SKM-1 (cell line): Measurements from ENCODE around the gene ITIH5.

Source experiments
- DNase-seq: peaks from one replicate; lab custom pipeline; 2025; ENCODE audit not compliant: unreplicated experiment; lab: John Stamatoyannopoulos, UW

ITIH5 gene

DNA sequence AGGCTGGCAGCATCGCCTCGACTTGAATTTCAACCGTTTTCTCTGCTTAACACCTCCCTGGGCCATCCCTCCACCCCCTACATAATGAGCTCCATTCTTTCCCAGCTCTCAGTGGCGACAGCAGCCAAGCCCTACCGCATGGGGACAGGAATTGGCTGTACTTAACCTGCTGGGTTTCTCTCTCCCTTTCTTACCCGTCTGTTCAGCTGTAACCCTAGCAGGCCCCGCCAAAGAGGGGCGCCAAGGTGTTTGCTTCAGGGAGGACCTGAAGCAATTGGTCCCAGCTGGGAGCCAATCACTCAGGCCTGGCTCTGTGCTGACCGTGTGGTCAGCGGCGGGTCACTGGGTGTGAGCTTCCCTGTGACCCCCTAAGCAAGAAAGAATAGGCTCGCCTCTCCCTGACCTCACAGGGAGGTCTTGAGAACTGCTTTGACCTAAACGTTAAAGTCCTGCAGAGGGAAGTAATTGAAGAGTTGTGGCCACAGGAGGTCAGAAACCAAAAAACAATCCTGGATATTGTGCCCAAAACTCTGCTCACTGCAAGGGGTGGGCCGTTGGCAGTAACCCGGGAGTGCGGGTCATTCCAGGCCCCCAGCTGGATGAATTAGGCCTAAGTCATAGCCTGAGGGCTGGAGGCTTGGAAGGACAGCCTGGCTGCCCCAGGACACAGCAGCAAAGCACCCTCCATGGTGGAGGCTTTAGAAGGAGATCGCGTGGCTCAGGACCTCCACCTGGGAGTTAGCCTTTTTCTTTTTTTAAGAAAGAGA, 114.6 kb downstream of the ITIH5 start:
- no peak for DNase-seq

DNA sequence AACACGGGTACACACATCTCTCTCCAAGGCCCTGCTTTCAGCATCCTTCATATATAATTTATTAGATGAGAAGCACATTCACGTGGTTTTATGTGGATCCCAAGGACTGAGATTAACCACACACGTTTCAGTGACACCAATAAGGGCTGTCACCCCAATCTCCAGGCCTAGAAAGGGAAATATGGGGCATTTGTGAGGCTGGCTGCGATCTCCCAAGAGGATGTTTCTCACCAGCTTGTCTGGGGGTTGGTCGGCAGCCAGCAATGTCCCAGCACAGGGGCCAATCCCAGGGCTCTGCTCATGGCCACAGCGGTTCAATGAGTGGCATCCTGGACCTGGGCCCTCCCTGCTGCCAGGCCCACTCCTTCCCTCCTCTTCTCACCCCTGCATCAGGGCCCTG, 115.5 kb downstream of the ITIH5 start:
- DNase-seq = no peak

DNA sequence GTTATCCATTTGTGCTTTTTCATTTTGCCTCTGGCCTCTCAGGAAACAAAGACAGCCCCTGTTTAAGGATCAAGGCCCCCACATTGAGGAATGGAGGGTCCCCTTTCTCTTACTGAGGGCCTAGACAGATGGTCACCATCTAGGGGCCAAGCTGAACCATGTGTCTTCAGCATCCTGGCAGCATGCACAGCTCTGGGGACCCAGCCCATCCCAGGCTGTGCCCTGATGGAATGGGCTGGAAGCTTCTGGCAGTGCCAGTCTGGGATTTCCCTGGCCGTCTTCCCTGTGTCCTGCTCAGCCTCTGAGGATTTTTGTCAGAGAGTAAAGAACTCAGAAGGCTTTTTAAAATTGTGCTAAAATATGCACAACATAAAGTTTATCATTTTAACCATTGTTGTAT, 116.8 kb downstream of the ITIH5 start:
- DNase-seq = no peak

DNA sequence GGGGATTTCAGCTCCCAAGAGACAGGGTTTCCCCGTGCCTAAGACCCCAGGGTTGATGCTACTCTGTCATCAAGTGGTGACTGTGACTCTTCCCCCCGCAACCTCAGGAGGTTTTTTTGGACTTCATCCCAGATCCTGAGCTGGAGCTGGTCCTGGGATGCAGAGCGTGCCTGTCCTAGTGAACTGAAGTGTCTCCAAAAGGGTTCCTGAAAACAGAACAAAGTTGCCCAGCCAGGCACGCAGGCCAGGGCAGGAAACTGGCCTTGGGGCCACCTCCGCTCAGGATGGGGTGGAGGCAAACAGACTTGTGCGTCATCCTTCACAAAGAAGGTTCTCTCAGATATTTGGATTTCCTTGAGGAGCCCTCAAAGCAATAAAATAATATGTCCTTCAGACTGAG, 118.9 kb downstream of the ITIH5 start:
- DNase-seq = no peak

DNA sequence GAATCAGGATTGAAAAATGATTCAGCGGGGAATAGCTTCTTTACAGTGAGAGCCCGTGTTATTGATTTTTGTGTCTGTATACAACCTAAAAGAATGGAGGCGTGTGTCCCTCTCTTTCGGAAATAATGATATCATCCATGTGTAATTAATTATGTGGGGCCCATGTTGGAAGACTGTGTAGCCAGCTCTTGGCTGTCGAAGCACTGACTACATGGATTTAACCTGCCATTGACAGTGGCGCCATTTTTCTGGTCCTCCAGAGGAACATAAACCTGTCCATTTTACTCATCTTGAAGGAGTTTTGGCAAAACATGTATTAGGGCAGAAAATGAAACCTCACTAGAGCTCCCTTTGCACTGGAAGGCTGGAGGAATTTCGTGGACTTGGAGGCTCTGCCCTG, 119.6 kb downstream of the ITIH5 start:
- no peak for DNase-seq

DNA sequence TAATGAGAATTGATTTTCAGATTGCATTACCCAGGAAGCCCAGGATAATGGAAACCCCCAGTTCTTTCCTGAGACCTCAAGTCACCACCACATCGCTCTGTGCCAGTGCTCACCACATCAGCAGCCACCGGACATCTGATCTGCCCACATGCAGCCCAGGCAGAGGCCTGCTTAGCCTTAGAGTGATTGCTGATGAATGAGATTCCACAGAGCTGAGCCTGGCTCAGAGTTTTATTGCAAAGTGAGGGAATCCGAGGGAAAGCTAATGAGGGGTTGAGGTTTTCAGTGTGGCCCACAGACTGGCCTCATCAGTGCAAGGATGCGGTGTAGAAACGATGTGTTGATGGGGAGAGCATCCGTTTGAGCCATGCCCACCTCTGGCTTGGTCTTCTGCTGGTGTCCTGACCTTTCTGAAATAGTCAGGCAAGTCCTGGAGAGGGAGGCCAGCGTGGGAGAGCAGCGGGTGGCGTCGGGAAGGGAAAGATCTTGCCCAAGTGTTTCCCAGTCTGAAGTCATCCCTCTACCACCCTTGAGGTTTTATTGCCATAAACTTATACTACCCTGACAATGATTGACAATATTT, 120.3 kb downstream of the ITIH5 start:
- no peak for DNase-seq

DNA sequence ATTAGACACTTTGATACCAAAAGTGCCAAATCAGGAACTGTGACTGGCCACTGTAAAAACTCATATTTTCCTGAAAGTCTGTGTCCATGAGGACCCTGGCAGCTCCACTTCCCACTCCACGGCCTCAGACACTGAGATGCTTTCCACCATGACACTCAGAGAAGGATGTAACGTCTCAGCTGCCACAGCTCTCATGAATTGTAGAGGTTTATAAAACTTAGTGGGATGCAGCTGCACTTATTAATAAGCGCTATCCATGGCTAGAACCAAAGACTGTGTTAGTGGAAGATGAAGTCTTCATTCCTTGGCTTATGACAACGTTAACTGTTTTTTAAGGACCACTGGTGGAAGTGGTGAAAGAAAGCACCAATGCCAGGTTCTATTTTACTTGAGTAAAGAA, 121.0 kb downstream of the ITIH5 start:
- no peak for DNase-seq

DNA sequence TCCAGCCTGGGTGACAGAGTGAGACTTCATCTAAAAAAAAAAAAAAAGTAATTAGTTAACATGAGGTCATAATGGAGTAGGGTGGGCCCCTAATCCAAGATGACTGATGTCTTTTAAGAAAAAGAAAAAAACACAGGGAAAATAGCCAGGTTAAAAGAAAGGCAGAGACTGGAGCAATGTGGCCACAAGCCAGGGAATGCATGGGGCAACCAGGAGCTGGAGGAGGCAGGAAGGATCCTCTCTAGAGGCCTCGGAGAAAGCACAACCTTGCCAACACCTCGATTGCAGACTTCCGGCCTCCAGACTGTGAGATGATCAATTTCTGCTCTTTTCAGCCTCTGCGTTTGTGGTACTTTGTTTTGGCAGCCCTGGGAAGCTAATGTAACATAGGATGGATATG, 121.5 kb downstream of the ITIH5 start:
- DNase-seq = no peak

DNA sequence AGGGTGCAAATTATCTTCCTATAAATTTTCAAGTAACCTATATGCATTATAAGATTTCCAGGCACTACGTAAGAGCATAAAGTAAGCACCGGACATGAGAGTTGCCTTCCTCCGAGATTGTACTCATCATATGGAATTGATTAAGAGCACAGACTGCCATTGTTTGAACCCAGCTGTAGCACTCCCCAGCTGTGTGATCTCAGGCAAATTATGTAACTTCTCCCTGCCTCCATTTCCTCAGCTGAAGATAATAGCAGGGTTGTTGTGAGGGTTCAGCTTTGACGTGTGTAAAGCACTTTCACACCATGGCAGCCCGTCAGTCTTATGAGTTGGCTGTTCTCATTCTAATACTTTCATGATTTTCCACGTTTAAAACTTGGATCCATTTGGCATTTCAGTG, 122.6 kb downstream of the ITIH5 start:
- DNase-seq = no peak

DNA sequence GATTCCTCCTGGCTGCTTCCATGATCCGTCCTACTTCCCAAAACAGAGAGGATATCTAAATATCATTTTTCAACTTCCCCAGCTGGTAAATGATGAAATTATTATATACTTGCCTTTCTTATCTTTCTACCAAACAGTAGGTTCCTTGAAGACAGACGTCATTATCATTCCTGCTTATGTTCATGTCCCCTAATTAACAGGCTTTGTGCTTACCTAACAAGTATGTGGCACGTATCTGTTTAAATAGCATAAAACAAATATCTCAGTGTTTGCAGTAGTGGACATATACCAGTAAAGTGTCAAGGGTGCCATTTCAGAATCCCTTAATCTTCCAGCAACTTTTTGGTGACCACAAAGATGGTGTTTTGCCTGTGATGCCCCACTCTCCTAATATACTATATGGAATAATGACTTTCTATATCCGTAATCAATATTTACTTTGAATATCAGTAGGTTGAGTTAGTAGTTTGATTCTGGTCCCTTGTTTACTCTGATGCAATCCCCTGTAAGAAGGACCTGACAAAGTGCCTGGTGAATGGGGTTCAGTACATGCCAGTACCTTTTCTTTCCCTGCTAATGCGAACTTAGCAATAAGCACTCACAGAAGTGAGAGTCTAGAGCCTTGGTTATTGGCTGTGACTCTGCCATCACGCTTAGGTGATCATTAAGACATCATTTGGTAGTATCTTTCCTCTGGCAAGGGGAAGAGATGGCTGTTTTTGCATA, 124.4 kb downstream of the ITIH5 start:
- DNase-seq = no peak

DNA sequence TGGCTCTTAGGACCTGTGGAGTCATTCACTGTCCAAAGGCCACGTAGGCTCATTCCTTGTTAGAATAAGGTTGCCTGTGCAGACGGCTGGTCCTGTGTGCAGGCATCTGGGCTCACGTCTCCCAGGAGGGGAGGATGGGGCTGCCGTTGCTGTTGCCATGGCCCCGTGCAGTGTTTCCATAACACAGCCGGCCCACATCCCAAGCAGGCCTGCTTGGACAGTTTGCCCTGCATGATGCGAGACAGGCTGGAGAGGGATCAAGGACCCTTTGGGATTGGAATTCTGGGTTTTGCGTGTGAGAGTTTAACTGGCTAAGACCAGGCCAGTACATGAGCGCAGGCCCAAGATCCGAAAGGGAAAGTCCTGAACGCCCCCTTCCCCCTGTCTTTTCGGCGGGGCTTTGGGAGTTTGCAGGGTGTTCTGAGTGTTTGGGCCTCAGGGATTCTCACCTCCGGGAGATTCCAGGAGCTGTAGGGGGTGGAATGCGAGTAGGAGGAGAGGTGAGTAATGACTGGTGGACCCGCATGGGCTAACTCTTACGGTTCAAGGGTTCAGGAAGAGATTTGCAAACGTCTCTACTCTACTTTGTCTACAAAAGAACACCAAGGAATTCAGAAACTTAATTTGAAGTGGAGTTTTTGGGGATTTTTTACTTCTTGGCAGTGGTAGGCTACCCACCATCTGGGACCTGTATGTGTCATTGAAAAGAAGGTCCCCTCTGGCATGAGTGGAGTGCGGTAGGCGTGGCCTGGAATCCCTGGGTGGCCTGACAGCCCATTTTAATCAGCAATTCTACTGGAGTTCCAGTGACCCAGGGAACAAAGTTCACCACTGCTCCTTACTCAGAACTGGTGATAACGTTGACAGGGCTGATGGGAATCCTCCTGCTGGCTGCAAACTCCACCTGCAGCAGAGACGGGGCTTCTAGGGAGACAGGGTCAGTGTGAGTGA, 125.4 kb downstream of the ITIH5 start:
- no peak for DNase-seq

DNA sequence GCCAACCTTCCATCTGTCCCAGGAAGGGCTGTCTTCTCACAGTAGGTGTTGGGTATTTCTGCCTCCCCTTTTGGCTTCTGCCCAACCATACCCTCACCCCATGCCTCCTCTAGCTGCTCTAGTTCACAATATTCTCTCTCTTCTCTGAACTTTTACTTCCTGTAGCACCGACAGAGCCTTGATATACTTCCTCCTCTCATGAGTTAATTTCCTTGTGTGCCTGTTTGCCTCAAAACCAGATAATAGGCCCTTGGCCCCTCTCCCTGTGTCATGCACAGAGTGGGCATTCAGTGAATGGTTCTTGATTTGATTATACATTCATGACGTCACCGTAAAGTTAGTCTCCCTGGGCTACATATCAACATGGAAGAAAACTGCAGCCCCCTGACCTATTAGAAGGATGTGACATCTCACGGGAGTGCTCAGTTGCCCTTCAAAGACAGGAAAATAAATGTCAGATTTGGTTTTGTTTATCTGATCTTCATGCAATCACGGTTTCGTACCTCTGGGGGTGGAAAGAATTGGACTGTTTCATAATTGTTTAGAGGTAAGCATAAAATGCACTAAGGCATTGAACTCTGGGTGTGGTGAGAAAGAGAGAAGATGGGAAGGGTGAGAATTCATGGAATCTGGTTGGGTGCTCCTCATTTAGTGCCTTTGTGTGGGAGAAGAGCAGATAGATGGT, 127.7 kb downstream of the ITIH5 start:
- no peak for DNase-seq

DNA sequence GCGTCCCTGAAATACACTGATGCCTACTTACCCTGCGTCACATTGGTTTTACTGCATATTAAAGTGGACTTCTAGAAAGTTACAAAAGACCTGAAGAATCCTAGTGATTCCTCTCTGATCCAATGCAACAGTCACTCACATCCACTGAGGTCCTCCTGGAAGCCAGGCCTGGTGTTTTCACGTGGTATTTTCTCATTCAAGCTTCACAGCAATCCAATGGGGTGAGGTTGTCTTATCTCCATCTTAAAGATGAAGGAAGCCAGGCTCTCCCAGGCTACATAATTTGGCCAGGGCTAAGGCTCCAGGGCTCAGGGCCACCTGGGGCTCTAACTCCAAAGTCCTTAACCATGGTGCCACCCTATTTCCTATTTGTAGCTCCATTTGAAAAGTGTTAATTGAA, 129.6 kb downstream of the ITIH5 start:
- DNase-seq = no peak

DNA sequence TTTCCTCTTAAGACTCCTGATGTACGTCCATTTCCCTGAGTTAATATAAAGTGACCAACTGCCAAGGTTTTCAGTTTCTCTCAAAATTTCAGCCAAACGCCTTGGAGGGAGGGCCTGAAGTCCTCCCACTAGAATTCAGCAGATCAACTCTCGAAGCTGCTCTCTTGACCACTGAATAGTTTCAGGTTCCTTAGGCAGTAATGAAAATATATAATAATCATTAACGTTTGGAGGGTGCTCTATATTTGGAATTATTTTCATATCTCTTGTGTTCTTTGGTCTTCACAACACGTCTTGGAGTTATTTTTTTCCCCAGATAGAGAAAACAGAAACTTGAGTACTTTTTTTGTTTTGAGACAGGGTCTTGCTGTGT, 132.3 kb downstream of the ITIH5 start:
- DNase-seq = no peak

DNA sequence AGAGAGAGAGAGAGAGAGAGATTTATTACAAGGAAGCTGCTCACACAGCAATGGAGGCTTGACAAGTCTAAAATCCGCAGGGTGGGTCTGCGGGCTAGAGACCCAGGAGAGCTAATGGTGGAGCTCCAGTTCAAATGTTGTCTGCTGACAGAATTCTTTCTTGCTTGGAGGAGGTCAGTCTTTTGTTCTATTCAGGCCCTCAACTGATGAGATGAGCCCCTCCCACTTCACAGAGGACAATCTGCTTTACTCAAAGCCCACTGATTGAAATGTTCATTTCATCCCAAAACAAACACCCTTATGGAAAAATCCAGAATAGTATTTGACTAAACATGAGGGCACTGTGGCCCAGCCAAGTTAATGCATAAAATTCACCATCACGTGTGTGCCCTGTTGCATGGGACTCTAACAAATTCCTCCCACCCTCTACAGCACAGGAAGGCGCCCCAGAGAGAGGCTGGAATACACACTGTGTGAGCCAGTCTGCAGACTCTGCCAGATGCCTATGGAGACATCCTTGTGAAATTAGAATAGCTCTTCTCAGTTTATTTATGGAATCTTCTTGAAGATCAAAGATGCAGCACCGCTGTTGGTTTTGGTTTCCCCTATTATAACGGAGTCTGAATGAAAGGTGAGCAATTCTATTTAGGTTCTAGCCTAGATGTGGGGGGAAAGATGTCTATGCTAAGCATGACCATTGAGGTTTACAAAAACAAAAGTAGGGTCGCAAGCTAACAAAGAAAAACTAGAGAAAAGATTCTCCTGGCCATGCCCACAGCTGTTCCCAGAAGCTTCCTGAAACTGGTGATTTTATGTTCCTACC, 132.9 kb downstream of the ITIH5 start:
- no peak for DNase-seq

DNA sequence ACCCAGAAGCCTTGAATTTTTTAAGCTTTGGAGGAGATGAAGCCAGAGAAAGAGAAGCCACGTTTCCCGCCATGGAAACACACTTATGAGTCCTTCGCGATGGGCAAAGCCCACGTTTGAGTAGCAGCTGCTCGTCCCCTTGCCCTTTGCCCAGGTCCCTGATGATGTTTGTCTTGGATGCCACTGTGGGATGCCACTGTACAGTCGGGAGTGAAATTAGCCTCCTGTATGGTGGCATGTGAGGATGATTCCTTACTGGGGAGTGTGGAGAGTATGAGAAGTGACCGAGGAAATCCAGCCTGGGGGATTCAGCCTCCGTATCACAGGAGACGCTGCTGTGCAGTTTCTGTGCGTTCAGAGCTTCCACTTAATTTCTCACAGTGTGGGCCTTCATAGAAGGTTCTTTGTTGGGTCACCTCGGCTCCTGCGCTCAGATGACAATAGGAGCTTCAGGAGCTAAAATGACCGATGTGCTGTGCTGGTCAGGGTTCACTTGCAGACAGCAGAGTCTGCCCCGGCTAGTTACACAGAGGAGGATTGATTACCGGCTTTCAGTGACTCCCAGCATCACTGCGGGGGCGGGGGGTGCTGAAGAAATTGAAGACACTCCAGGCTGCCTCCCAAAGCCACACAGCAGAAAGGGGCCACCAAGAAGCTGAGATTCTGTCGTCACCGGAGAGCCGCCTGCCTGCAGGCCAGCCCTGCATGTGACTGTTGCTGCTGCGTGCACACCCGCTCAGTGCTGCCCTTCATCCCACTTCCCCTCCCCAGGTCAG, 133.9 kb downstream of the ITIH5 start:
- DNase-seq = no peak

DNA sequence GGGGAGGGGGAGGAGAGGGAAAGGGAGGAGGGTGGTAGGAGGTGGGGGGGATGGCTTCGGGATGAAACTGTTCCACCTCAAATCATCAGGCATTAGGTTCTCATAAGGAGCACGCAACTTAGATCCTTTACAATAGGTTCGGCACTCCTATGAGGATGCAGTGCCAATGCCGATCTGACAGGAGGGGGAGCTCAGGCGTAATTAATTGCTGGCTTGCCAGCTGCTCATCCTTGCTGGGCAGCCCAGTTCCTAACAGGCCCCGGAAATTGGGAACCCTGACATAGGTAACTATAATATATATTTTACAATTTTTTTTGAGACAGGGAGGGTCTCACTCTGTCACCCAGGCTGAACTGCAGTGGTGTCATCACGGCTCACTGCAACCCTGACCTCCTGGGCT, 137.1 kb downstream of the ITIH5 start:
- DNase-seq = no peak

DNA sequence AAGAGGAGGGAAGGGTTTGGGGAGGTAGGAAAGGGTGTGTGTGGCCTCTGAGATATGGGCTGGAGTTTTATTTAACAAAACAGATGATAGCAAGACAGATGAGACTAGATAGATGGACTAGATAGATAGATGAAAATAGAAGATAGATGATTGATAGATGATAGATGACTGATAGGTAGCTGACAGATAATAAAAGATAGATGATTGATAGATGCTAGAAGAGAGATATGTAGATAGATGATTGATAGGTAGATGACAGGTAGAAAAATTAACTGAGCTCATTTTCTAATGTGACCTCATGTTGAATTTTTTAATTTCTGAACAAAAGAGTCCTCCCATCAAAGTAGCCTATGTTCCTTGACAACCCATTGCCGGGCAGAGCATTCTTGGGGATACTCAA, 139.3 kb downstream of the ITIH5 start:
- DNase-seq = no peak

DNA sequence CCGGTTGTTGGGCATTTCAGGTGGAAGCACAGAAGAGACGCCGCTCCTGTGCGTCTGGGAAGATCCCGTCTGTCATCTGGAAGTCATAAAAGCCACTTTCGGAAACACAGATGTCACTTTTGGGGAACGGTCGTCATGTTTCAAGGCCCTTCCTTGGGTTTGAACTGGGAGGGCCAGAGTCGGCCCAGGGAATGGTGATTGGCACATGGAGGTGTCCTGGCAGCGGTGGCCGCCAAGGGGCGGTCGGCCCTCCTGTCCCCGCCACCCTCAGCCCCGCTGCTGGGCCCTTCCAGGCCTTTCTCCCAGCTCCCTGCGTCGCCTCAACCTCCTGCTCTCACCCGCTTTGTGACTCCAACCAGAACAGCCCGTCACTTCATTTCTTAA, 140.8 kb downstream of the ITIH5 start:
- no peak for DNase-seq
